ENCODE results near the gene SOX15. TPM values are rescaled to one million over a fixed set of nuclear protein-coding genes. Genes with fewer than 3 reads are reported as not detected.

Gene SOX15
- polyA plus RNA-seq, 1 donor from 2014 or later: 0.47 TPM

DNA sequence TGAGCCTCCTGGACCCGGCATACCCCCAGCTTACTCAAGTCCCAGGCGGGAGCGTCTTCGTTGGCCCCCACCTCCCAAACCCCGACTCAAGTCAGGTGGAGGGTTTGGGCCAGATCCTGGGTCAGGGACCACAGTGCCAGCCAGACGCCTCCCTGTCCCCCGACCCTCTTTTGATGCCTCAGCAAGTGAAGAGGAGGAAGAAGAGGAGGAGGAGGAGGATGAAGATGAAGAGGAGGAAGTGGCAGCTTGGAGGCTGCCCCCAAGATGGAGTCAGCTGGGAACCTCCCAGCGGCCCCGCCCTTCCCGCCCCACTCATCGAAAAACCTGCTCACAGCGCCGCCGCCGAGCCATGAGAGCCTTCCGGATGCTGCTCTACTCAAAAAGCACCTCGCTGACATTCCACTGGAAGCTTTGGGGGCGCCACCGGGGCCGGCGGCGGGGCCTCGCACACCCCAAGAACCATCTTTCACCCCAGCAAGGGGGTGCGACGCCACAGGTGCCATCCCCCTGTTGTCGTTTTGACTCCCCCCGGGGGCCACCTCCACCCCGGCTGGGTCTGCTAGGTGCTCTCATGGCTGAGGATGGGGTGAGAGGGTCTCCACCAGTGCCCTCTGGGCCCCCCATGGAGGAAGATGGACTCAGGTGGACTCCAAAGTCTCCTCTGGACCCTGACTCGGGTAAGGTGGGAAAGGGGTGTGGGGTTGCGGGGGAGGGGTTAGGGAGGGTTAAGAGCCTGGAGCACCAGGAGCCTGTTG is 26.6 kb downstream of the SOX15 start:
- H3K9me2 ChIP-seq (ENCODE audit: insufficient read depth, low read length): no peaks in the 10 kb centered on the region
- H3K27me3 ChIP-seq (ENCODE audit: insufficient read depth, low read depth, low read length): no peaks in the 10 kb centered on the region
- H3K9ac ChIP-seq (ENCODE audit: low read length): peak overlapping the region; percentile 89
- H3K4me3 ChIP-seq (ENCODE audit: low read length): peak overlapping the region; percentile 90
- H3K4me2 ChIP-seq (ENCODE audit: low read length): peak overlapping the region; percentile 100
- H3K9me3 ChIP-seq (ENCODE audit: low read length): no peaks in the 10 kb centered on the region
- no peak overlapping the region for H2AFZ ChIP-seq (ENCODE audit: low read depth, low read length)
- no peak for TF ChIP-seq REST (IDR thresholded peaks at IDR 0.05; ENCODE audit: borderline replicate concordance)
- TF ChIP-seq SMC3 (conservative IDR thresholded peaks at IDR 0.05; ENCODE audit: poor library complexity): no peak
- no peak for TF ChIP-seq POLR2AphosphoS5 (IDR thresholded peaks at IDR 0.05)
- peaks cover 18% of the 10 kb centered on the region for H3K79me2 ChIP-seq (replicated peaks; ENCODE audit: insufficient read depth, low read length)
- H3F3A ChIP-seq (ENCODE audit: insufficient read depth, low read length, poor library complexity, severe bottlenecking): no peaks in the 10 kb centered on the region
- H4K20me1 ChIP-seq (ENCODE audit: insufficient read depth): no peaks in the 10 kb centered on the region
- H3K36me3 ChIP-seq (ENCODE audit: insufficient read depth, low read length): no peaks in the 10 kb centered on the region
- no peak overlapping the region for H3K27ac ChIP-seq (ENCODE audit: low read length)

GRCh38 chr17:7562208-7562605 is 27.7 kb downstream of the SOX15 start:
- H2AFZ ChIP-seq (ENCODE audit: low read depth, low read length): peak overlapping the region; percentile 21
- peak overlapping the region; percentile 100 for H3K4me2 ChIP-seq (ENCODE audit: low read length)
- H3K27me3 ChIP-seq (ENCODE audit: insufficient read depth, low read depth, low read length): no peaks in the 10 kb centered on the region
- H3K4me3 ChIP-seq (ENCODE audit: low read length): peak overlapping the region; percentile 90
- no peaks in the 10 kb centered on the region for H3F3A ChIP-seq (ENCODE audit: insufficient read depth, low read length, poor library complexity, severe bottlenecking)
- no peaks in the 10 kb centered on the region for H4K20me1 ChIP-seq (ENCODE audit: insufficient read depth)
- H3K9me3 ChIP-seq (ENCODE audit: low read length): no peaks in the 10 kb centered on the region
- peak overlapping the region; percentile 79 for H3K27ac ChIP-seq (ENCODE audit: low read length)
- no peaks in the 10 kb centered on the region for H3K36me3 ChIP-seq (ENCODE audit: insufficient read depth, low read length)
- TF ChIP-seq EZH2 (IDR thresholded peaks at IDR 0.05; ENCODE audit: borderline replicate concordance, insufficient read depth, low read length, poor library complexity, severe bottlenecking) (no peak), EP300 (conservative IDR thresholded peaks at IDR 0.05; ENCODE audit: poor library complexity, severe bottlenecking) (no peak), POLR2AphosphoS5 (IDR thresholded peaks at IDR 0.05) (no peak), RAD21 (conservative IDR thresholded peaks at IDR 0.05) (no peak), TAF1 (IDR thresholded peaks at IDR 0.05; ENCODE audit: low read depth) (no peak), SMC3 (conservative IDR thresholded peaks at IDR 0.05; ENCODE audit: poor library complexity) (no peak), MXI1 (conservative IDR thresholded peaks at IDR 0.05; ENCODE audit: poor library complexity, severe bottlenecking) (no peak), REST (IDR thresholded peaks at IDR 0.05; ENCODE audit: borderline replicate concordance) (no peak)
- TF ChIP-seq, protein P1, sequence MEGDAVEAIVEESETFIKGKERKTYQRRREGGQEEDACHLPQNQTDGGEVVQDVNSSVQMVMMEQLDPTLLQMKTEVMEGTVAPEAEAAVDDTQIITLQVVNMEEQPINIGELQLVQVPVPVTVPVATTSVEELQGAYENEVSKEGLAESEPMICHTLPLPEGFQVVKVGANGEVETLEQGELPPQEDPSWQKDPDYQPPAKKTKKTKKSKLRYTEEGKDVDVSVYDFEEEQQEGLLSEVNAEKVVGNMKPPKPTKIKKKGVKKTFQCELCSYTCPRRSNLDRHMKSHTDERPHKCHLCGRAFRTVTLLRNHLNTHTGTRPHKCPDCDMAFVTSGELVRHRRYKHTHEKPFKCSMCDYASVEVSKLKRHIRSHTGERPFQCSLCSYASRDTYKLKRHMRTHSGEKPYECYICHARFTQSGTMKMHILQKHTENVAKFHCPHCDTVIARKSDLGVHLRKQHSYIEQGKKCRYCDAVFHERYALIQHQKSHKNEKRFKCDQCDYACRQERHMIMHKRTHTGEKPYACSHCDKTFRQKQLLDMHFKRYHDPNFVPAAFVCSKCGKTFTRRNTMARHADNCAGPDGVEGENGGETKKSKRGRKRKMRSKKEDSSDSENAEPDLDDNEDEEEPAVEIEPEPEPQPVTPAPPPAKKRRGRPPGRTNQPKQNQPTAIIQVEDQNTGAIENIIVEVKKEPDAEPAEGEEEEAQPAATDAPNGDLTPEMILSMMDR (IDR thresholded peaks at IDR 0.05; ENCODE audit: poor library complexity, severe bottlenecking): no peak
- peaks cover 18% of the 10 kb centered on the region for H3K79me2 ChIP-seq (replicated peaks; ENCODE audit: insufficient read depth, low read length)
- H3K9me2 ChIP-seq (ENCODE audit: insufficient read depth, low read length): no peaks in the 10 kb centered on the region
- H3K9ac ChIP-seq (ENCODE audit: low read length): peak overlapping the region; percentile 89
